RWPE1 (cell line): ENCODE results near the gene POLA1.

Experiments used
- CTCF ChIA-PET: fragments of 350-600 bp; sonication (Branson Sonifier 250); formaldehyde crosslinking; extraction: SDS; loops from one replicate; lab custom pipeline; 2021; lab: Yijun Ruan, JAX
- POLR2A ChIA-PET: fragments of 400-600 bp; formaldehyde crosslinking; extraction: SDS; loops from one replicate; lab custom pipeline; 2020; ENCODE audit warnings: antibody characterized with exemption; ENCODE audit not compliant: low non-redundant PET; lab: Yijun Ruan, JAX
- DNase-seq: peaks from one replicate; pipeline ENCODE4 v3.0.0; 2012; ENCODE audit warnings: low spot score
- H3K27ac ChIP-seq: fragments of 450-650 bp; 2 replicates; pipeline ENCODE4 v1.5.1; 2017
- CTCF ChIP-seq: fragments of 450-650 bp; conservative IDR thresholded peaks from 2 replicates; pipeline ENCODE4 v1.5.1; 2017; ENCODE audit warnings: low read depth, mild to moderate bottlenecking

Gene POLA1

DNA sequence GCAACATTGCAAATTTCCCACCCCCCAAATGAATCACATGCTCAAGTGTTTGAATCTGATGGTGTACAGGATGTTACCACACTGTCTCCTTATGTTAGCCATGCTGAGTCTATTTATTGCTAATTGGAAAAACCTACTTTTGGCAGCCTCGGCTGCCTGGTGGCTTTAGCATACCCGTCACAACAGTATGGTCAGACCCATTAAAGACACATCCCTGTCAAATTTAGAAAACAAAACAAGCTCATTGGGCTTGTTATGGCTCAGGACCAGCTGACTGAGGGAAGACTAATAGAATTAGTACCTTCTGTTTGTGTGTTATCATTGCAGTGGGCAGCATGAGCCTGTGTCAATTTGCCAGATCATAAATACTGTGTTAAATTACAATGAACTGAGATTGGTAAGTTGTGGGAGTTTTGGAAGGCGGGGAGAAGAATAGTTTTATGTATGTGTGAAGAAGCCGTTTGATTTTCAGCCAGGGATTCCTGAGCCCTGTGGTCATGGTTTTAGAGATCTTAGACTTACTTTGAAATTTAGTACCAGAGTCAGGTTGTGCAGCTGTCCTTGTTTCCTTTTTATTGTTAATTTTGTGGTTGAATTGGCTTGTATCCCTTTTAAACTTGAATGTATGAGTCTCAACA lies 66.8 kb downstream of the POLA1 start:
- no peak for DNase-seq
- TF ChIP-seq CTCF, result no peak
- no peak overlapping the region for H3K27ac ChIP-seq
- ChIA-PET CTCF (no interaction called here), POLR2A (no interaction called here)

DNA sequence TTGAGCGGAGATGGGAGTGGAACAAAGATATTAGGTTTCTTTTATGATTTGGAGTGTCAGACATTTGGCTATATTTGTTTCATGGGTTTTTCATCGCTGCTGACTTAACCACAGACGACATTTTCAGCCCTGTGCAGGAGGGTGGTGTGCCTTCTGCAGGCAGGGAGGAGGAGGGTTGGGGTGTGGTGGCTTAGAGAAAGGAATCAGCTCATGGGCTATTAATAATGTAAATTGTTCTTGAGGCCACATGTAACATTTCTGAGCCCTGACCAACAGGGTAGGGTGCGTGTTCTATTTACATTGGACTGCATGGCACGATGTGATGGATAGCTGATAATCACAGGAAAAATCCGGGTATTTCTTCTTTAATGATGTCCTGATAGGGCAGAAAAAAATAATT lies 67.6 kb downstream of the POLA1 start:
- no peak overlapping the region for H3K27ac ChIP-seq
- POLR2A ChIA-PET, result no interaction called here
- DNase-seq, result no peak
- CTCF ChIA-PET, result interaction anchor here (1.0 kb wide), 1 partner anchor 69 kb away, joined by 6 read pairs; no protein-coding TSS in a partner anchor
- no peak for TF ChIP-seq CTCF

- CTCF ChIA-PET, result no interaction called here
- no peak for DNase-seq
- no peak for TF ChIP-seq CTCF
- H3K27ac ChIP-seq, result no peak overlapping the region
- POLR2A ChIA-PET, result no interaction called here
Measured at GRCh38 chrX:24763989-24764388, 70.3 kb downstream of the POLA1 start.

DNA sequence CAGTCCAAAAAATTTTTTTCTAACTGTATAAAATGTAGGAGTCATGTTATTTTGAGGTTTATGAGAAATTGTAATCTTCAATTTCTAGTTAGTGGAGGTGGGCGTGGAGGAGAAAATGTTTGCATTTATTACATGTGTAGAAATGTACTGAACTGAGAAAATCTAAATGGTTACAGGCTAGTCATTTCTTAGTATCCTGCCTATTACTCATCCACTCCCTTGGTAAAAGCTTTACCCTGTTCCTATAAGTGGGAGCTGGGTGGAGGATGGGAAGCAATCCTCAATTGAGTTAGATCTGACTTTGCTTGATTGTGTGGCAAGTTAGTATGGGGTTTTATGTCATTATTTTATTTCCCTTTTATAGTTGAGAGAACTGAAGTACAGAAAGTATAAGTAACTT lies 73.8 kb downstream of the POLA1 start:
- CTCF ChIA-PET, result interaction anchor here (1.2 kb wide), 1 partner anchor 92 kb away, joined by 3 read pairs; no protein-coding TSS in a partner anchor

DNA sequence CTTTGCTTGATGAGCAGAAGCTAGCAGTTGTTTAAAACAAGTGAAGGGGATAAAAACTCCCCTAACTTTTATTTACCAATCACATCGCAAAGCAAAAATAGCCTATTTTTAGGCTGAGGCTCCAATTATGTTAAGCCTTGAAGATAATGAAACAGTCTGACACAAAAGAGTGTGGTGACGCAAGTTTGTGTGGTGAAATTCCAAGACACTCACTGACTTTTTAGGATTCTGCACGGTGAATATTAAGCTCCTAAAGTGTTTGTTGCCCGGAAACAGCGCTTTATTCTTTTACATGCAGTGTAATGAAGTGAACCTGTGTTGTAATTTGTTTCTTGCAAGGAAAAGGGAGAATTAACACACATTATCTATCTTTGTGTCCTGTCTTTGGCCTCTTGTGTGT lies 74.8 kb downstream of the POLA1 start:
- ChIA-PET POLR2A (no interaction called here), CTCF (no interaction called here)
- TF ChIP-seq CTCF, result no peak
- H3K27ac ChIP-seq, result no peak overlapping the region
- no peak for DNase-seq

More for the DNA sequence above, 73.8 kb downstream of the POLA1 start:
- DNase-seq, result no peak
- no peak overlapping the region for H3K27ac ChIP-seq
- TF ChIP-seq CTCF, result no peak
- POLR2A ChIA-PET, result no interaction called here

- DNase-seq, result no peak
- ChIA-PET CTCF (no interaction called here), POLR2A (no interaction called here)
- TF ChIP-seq CTCF, result no peak
- no peak overlapping the region for H3K27ac ChIP-seq
Measured at GRCh38 chrX:24774650-24775049, 80.9 kb downstream of the POLA1 start.
